Uterus (tissue), 2 donors: ENCODE results near the gene TMEM88.

Experiments used
- POLR2A ChIP-seq, 2 donors: fragments of 450-650 bp; IDR thresholded peaks; one replicate each; pipeline ENCODE4 v1.6.1; 2016; ENCODE audit warnings: antibody characterized with exemption in 2 of 2, mild to moderate bottlenecking in 1 of 2, moderate library complexity in 1 of 2
- TF ChIP-seq, protein P1 (sequence below), 4 experiments: fragments of 200-600 bp in 2 of 4; fragments of 450-650 bp in 2 of 4; sonication (generic) in 2 of 4; IDR thresholded peaks; one replicate each; pipeline ENCODE4 v1.5.1; 2016 to 2019; ENCODE audit warnings: antibody characterized with exemption in 4 of 4, mild to moderate bottlenecking in 2 of 4, moderate library complexity in 1 of 4

DNA sequence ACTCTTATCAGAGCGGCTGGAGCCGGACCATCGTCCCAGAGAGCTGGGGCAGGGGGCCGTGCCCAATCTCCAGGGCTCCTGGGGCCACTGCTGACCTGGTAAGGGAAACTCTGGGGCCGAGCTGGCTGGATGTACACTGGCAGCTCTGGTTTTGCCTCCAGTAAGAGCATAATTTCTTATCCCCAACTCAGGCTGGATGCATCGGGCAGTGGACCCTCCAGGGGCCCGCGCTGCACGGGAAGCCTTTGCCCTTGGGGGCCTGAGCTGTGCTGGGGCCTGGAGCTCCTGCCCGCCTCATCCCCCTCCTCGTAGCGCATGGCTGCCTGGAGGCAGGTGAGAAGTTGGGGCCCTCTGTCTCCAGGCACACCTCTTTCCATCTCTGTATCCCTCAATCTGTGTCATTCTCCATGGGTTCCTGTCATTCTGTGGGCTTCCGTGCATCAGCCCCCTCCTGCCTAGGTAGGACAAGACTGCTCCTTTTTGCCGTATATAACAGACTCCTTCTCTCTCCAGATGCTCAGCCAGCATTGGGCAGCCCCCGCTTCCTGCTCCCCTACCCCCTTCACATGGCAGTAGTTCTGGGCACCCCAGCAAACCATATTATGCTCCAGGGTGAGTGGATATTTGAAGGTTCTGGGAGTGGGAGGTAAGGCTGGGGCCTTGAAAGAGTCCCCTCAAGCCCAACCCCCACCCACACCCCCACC, 9.4 kb upstream of the TMEM88 start:
- TF ChIP-seq, protein P1, sequence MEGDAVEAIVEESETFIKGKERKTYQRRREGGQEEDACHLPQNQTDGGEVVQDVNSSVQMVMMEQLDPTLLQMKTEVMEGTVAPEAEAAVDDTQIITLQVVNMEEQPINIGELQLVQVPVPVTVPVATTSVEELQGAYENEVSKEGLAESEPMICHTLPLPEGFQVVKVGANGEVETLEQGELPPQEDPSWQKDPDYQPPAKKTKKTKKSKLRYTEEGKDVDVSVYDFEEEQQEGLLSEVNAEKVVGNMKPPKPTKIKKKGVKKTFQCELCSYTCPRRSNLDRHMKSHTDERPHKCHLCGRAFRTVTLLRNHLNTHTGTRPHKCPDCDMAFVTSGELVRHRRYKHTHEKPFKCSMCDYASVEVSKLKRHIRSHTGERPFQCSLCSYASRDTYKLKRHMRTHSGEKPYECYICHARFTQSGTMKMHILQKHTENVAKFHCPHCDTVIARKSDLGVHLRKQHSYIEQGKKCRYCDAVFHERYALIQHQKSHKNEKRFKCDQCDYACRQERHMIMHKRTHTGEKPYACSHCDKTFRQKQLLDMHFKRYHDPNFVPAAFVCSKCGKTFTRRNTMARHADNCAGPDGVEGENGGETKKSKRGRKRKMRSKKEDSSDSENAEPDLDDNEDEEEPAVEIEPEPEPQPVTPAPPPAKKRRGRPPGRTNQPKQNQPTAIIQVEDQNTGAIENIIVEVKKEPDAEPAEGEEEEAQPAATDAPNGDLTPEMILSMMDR (IDR thresholded peaks at IDR 0.05): no peak
- TF ChIP-seq POLR2A (IDR thresholded peaks at IDR 0.05): no peak
